Right ventricle myocardium superior (tissue), 1 donor: ENCODE measurements around the gene TMEM147. TPM values are rescaled to one million over a fixed set of nuclear protein-coding genes. Genes with fewer than 3 reads are reported as not detected.

Source experiments
- ATAC-seq: fragments of 200-7000 bp; cut with Tn5 transposase; one replicate; pipeline ENCODE4 v1.9.1; 2020; ENCODE audit warnings: mild to moderate bottlenecking; ENCODE audit not compliant: poor library complexity
- DNase-seq: peaks from one replicate; pipeline ENCODE4 v3.0.0-alpha.2; 2020
- intact Hi-C: fragments of 100-400 bp; cut with DNase I; formaldehyde crosslinking; loops from one replicate; pipeline ENCODE4 v1.11.2; 2022
- total RNA-seq: library from RNA; stranded (reverse); fragmentation: NEBNext Ultra II Directional; extraction: Animal tissue kit (Norgen Biotek cat#: 25700); gene quantifications from one replicate; pipeline ENCODE4 v1.2.1, GENCODE V29; 2021
- donor health status: DM: no; HTN: yes; CAD: no; lungs with severe emphysema.

TMEM147 gene
- total RNA-seq, 1 donor from 2014 or later, result 75.7 TPM

GRCh38 chr19:35540356-35540927 is 5.0 kb upstream of the TMEM147 start:
- ATAC-seq (no peak), DNase-seq (no peak)
- intact Hi-C loops, result loop anchor here (10.0 kb wide), 1 partner anchor 174 kb away; the partner anchor contains the start of gene KMT2B

- no peak for DNase-seq
- no peak for ATAC-seq
- intact Hi-C loops, result loop anchor here (10.0 kb wide), 1 partner anchor 173 kb away; the partner anchor contains the start of gene KMT2B
These were observed 3.2 kb upstream of the TMEM147 start for GRCh38 chr19:35542209-35542608.

- no peak for ATAC-seq
- no peak for DNase-seq
- intact Hi-C loops, result loop anchor here (10.0 kb wide), 1 partner anchor 171 kb away; the partner anchor contains the start of gene KMT2B
These were observed 1.9 kb upstream of the TMEM147 start for GRCh38 chr19:35543280-35544109.

- intact Hi-C loops, result loop anchor here (10.0 kb wide), 1 partner anchor 171 kb away; the partner anchor contains the start of gene KMT2B
- DNase-seq (no peak), ATAC-seq (no peak)
These were observed 1.2 kb upstream of the TMEM147 start for GRCh38 chr19:35544110-35544802.

GRCh38 chr19:35545855-35546381 is 492 bp downstream of the TMEM147 start:
- peak; percentile 52 for DNase-seq
- peak; percentile 40 for ATAC-seq
- intact Hi-C loops, result loop anchor here (10.0 kb wide), 1 partner anchor 169 kb away; the partner anchor contains the start of gene KMT2B

GRCh38 chr19:35546532-35546931 is 1.1 kb downstream of the TMEM147 start:
- ATAC-seq (no peak), DNase-seq (no peak)
- intact Hi-C loops, result loop anchor here (10.0 kb wide), 1 partner anchor 168 kb away; the partner anchor contains the start of gene KMT2B

GRCh38 chr19:35549174-35549788 is 3.9 kb downstream of the TMEM147 start:
- ATAC-seq (no peak), DNase-seq (no peak)
- intact Hi-C loops, result loop anchor here (10.0 kb wide), 1 partner anchor 166 kb away; the partner anchor contains the start of gene KMT2B

GRCh38 chr19:35549879-35550523 is 4.6 kb downstream of the TMEM147 start:
- intact Hi-C loops, result loop anchor here (10.0 kb wide), 1 partner anchor 165 kb away; the partner anchor contains the start of gene KMT2B
- no peak for DNase-seq
- no peak for ATAC-seq

GRCh38 chr19:35551091-35551810 is 5.8 kb downstream of the TMEM147 start:
- intact Hi-C loops, result no loop called here
- ATAC-seq (no peak), DNase-seq (no peak)

- no peak for ATAC-seq
- intact Hi-C loops, result no loop called here
- no peak for DNase-seq
These were observed 7.3 kb downstream of the TMEM147 start for GRCh38 chr19:35552534-35553384.

GRCh38 chr19:35553385-35554000 is 8.1 kb downstream of the TMEM147 start:
- no peak for ATAC-seq
- no peak for DNase-seq
- intact Hi-C loops, result no loop called here

GRCh38 chr19:35554076-35554475 is 8.7 kb downstream of the TMEM147 start:
- no peak for DNase-seq
- no peak for ATAC-seq

GRCh38 chr19:35555301-35556005 is 10.0 kb downstream of the TMEM147 start:
- intact Hi-C loops, result no loop called here
- DNase-seq, result no peak
- ATAC-seq, result no peak

More at GRCh38 chr19:35554076-35554475, 8.7 kb downstream of the TMEM147 start:
- intact Hi-C loops, result no loop called here

GRCh38 chr19:35556025-35556590 is 10.7 kb downstream of the TMEM147 start:
- ATAC-seq, result no peak
- DNase-seq, result peak; percentile 3
- intact Hi-C loops, result no loop called here
